Amniotic stem cell (primary cell): ENCODE data around the gene LSG1.

Experiments
- DNase-seq: peaks from one replicate; lab custom pipeline; 2025; lab: John Stamatoyannopoulos, UW

The LSG1 gene

DNA sequence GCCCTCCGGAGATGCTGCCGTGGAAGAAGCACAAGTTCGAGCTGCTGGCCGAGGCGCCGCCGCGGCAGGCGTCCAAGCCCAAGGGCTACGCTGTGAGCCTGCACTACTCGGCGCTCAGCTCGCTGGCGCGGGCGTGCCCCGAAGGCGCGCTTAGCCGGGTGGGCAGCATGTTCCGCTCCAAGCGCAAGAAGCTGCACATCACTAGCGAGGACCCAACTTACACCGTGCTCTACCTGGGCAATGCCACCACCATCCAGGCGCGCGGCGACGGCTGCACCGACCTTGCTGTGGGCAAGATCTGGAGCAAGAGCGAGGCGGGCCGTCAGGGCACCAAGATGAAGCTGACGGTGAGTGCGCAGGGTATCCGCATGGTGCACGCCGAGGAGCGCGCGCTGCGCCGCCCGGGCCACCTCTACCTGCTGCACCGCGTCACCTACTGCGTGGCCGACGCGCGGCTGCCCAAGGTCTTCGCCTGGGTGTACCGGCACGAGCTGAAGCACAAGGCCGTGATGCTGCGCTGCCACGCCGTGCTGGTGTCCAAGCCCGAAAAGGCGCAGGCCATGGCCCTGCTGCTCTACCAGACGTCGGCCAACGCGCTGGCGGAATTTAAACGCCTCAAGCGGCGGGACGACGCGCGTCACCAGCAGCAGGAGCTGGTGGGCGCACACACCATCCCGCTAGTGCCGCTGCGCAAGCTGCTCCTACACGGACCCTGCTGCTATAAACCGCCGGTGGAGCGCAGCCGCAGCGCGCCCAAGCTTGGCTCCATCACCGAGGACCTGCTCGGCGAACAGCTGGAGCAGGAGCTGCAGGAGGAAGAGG is 15.0 kb upstream of the LSG1 start:
- DNase-seq, result no peak

DNA sequence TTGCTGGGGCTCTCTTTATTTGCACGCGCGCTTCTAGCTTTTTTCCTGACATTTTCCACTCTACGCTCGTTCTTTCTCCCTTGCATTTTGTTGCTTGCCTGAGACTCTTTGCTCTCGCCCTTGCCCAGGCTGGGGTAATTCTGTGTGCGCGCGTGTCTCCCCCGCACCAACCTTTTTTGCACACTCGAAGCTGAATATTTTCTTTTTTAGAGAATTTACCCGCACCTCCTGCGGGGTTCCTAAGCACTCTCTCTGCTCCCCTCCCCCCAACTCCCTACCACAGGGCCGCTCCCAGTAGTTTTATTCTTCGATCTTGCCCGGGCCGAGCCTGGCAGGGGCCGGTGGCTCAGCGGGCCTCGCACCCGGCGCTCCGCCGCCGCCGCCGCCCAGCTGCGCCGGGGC is 14.4 kb upstream of the LSG1 start:
- DNase-seq, result no peak

DNA sequence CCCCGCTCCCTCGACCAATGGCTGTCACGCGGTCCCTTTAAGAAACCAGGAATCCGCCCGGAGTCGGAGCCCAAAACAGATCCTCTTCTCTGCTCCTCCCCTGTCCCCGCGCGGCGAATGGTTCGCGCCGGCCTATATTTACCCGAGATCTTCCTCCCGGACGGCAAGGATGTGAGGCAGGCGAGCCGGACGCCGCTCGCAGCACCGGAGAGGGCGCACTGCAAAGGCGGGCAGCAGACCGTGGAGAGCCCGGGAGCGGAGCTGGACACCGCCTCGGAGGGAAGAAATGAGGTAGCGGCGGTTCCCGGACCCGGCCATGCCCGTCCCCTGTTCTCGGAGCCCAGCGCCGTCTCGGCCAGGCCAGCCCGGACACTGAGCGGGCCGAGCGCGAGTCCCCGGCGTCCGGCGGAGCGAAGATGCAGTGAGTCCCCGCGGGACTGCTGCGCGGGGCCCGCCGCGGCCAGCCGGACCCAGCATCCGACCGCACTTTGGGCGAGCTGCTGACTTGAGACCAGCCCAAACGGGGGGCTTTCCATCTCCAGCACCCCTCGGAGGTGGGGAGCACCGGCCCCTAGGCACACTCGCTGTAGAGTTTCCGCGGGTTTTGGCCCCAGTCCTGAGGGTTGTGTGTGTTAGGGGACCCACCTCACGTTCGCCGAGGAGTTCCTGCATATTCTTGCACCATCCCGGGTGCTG is 13.9 kb upstream of the LSG1 start, which contains the start of gene FAM43A:
TSS of gene FAM43A (plus strand) at position 166 of the 696 bp plus-strand sequence. CDS start 944 bp downstream, outside the sequence.
- peak; percentile 87 for DNase-seq

DNA sequence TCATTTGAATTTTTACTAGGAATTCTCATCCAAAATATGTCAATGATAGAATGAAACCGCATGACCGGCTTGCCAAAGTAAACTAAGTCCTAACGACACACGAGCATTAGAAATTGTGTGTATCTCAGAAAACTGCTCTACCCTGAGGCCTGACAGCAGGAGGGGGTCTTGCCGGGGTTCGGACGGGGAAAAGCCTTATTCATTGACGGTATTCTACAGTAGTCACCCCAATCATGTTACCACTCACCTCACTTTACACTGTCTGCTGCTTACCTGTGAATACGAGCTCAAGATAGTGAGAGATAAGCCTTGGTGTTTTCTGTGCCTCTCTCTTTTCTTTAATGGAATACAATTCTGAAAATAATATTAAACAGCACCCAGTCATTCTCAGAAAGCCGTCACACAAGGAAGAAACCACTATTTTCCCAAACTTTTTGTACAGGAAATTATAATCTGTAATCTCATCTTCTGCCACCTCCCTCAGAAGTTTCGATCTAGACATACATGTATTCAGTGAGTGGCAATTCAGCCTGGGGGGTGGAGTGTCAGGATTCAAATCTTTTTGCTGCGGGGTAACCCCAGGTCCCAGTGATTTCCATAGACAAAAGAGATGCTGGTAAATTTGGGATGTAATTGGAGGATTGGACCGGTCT is 13.2 kb upstream of the LSG1 start:
- DNase-seq, result no peak

DNA sequence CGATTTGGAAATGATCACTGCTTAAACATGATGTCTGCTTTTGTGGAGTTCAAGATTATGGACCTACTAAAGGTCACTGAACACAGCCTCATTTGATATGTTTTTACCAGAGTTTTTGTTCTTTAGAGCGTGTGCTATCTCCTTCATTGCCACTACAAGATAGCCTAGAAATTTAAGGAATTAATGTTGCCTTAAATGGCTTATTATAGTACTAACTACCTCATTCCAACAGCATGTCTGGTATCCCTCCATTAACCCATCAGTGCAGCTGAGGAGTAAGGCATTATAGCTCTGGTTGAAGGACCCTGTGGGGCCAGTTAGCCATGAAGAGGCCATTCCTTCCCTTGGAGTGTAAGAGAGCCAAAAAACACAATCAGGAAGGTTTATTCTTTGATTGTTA is 11.4 kb upstream of the LSG1 start:
- no peak for DNase-seq

DNA sequence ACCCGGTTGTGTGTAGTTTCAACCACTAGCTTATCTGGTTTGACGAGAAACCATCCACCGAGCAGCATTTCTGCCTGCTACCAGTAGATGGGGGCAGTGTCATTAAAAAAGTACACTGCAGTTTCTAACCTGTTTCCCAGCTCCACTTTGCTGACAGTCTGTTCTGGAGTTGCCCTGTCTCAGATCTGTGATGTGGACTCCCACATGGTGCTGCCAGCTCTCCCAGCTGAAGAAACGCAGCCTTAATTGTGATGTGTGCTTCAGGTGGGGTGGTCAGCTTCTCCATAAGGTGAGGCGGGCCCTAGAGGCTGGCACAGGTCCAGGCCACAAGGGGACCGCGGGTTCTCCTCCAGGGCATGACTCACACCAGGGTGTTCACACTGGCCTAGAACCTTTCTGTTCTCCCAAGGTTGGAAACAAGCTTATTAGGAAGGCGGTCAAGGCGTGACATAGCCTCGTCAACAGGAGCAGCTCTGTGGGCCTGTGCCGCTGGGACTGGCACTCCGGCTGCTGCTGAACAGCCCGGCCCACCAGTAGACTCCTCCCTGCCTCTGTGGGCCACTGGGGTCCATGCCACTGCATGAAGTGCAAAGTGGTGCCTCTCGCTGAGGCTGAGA is 10.8 kb upstream of the LSG1 start:
- peak; percentile 71 for DNase-seq

DNA sequence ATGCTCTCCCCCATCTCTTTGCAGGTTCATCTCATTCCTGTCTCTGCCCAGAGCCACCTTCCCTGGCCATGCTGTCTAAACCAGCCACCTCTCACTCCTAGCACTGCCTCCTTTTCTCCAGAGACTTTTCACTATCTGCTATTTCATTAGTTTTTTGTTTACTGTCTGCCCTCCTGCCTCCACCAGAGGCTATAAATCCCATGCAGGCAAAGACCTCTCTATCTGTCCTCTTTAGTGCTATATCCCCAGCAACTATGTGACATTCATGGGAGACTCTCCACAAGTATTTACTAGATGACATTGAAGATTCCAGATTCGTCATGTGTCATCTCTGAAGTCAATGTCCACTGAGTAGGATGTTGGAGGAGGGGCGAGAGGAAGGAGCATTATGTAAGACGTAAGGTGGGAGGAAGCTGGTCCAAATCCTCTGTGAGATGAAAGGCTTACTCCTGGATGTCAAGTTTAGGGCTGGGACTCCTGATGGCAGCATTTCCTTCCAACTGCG is 10.2 kb upstream of the LSG1 start:
- no peak for DNase-seq

DNA sequence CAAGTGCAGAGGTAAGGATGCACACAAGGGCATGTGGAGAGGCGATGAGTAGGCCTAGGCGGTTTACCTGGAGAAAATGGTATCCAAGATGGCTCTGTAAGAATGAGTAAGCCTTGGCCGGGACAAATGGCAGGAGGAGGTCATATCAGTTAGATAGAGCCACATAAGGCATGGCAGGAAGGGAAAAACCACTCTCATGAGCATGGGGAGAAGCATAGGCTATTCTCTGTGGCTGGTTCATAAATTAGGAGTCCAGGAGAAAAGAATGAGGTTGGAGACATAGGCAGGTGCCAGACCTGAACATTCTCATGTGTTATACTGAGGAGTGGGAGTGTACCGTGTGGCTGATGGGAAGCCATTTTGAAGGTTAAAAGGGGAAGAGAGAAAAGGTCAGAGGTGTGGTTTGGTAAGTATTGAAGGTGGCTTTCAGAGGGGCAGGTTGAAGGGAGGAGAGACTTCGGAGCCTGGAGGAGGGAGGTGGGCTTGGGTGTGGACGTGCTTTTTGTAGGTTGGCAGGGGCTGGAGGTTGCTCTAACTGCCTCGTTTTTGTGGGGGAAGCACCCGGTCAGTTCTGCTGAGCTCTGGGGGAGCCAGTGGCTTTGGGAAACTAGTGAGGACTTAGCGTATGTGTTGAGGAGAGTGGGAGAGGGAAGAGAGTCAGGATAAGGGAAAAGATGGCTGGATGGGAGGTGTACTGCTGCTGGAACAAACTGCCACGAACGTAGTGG is 9.1 kb upstream of the LSG1 start:
- no peak for DNase-seq

DNA sequence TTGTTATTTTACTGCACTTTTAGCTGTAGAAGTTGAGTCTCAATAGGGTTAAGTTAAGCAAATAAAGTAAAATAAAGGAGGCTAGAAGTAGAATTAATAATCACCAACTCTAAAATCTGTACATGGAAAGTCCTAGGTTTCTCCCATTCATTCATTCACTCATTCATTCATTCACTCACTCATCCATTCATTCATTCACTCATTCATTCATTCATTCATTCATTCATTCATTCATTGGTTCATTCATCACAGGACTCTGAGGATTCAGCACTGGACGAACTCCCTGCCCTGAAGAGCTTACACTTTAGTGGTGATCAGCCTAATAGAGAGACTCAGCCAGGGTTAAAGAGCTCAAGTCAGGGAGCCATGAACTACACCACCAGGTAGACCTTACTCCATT is 4.5 kb upstream of the LSG1 start:
- DNase-seq, result no peak

DNA sequence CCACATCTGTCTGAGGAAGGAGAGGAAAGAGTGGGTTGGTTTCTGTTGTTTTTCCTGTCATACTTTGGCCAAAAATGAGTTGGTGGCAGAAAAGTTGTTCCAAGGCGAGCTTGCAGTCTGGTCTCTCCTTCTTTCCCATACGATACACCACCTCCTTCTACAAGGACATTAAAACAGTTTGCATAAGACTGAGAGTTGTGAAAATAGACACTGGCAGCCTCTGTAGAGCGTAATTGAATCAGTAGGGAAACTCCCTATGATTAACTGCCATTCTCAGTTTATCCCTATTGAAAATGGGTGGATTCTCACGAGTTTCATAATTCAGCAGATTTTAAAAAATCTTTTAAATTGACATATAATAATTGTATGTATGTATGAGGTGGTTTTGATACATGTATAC is 3.7 kb upstream of the LSG1 start:
- no peak for DNase-seq

DNA sequence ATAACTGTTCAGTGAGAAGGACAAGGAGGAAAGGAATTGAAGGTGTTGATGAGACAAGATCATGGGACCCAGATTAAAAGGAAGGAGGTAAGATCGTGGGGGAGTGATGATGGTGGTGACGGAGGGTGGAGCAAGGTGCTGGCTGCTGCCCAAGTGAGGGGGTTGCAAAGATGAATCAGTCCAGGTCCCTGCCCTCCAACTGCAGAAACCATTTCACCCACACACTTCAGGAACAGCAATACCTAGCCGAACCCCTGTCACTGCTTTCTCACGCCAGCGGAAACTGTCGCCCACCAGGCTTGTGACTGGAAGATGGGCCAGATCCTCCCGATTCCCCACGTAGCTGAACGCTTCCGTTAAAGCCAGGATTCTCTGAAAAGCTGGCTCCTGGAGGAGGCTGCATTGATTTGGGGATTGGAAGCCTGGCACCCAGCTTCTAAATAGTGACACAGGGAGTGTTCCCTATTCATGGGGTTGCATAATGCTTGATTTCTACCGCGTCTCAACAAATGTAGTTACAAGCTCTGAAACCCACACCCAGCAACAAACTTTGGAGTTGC is 3.2 kb upstream of the LSG1 start:
- DNase-seq, result no peak

DNA sequence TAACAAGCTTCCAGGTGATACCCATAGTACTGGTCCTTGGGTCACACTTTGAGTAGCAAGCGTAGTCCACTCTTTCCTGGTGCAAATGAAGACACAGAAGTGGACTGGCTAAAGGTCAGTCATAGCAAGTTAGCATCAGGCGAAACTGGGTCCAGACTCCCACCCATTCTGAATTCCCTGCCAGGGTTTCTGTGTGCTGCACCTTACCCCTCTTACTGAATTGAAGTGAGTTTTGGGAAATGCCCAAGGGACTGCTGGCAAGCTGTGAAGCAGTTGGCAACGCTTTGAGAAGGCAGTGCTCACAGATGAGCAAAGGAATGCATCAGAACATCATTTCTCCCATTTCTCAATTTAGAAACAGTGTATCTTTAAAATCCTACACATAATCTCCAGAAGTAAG is 1.8 kb upstream of the LSG1 start:
- no peak for DNase-seq

DNA sequence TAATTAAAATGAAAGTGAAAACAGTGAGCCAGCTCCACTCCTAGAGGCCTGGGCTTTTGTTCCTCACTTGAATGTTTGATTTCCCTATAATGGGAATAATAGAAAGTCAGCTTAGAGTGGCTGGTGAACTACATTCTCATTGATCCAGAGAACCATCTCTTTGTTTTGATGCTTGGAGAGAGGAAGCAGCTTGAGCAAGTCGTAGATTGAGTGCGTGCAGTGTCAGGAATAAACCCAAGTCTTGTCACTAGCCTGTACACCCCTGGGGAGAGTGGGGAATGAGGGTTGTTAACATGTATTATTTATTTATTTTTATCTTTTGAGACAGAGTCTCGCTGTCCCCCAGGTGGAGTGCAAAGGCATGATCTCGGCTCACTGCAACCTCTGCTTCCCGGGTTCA is 885 bp upstream of the LSG1 start:
- no peak for DNase-seq

DNA sequence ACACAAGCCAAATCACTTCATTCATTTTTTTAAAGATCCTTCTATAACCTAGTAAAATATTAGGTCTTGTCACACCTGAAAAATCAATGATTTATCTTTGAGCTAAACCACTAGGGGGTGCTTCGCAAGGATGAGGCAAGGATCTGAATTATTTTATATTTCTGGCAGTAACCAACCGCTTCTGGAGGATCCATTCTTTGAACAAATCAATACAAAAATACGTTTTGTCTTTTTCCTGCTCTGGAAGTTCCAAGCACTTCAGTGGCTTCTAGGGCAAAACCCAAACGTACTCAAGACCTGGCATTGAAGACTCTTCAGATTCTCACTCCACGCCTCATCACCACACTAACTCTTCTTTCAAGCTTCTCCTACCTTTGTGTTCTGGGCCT is 486 bp downstream of the LSG1 start:
- DNase-seq, result no peak

DNA sequence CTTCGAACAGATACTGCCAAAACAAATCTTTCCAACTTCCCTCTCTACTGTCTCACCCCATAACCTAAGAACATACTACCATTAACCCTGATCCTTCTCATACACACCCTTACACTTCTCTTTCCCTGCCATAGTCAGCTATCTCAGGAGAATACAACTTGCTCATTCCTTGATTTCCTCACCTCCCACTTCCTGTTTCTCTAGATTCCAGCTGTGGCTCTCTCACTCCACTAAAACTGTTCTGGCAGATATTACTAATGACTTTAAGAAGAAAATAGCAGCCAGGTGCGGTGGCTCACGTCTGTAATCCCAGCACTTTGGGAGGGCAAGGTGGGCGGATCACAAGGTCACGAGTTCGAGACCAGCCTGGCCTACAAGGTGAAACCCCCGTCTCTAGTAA is 4.6 kb downstream of the LSG1 start:
- no peak for DNase-seq

DNA sequence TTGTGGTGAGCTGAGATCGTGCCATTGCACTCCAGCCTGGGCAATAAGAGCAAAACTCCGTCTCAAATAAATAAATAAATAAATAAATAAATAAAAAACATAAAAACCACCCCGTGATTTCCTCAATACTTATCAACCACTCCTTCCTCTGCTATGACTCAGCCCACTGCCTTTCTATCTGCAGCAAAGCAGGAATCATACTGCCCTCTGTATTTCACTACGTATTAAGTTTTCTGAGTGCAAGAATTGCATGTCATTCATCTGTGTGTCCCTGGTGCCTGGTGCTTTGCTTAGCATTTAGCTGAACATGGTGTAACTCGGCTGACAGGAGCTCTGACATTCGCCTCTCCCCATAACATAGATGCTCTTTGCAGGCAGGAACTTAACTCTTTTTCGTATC is 7.1 kb downstream of the LSG1 start:
- no peak for DNase-seq

DNA sequence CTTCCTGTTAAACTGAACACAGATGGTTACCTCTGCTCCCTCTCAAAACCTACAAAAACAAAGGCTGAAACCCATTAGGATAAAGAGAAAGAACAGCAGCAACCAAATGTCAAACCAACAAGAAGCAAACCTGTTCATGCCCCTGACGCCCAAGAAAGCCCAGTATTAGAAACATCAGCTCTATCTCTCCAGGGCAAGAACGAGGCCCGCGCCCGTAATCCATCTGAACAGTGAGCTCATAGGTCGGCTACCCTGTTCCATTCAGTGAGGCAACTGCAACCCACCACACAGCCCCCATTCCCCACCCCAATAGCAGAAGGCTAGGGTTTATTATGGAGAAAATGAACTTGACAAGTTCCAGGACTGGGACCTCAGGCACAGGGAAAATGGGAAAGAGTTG is 10.0 kb downstream of the LSG1 start:
- DNase-seq, result no peak

DNA sequence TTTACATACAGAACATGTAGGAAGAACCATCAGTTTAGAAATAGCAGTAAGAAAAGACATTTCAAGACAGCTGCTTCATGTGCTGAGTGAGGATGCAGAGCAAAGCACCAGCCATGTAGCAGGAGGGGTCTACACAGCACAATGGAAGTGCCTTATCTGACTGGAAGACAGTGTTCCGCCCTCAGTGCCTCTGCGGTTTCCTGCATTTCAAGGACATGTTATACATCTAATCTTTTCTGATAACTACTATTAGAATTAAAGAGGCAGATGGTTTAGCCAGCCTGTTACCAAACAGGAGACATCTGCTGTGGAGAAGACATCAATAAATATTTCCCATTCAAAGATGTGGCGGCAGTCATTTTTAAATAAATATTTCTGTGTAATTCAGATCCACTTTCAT is 10.6 kb downstream of the LSG1 start:
- DNase-seq, result no peak

DNA sequence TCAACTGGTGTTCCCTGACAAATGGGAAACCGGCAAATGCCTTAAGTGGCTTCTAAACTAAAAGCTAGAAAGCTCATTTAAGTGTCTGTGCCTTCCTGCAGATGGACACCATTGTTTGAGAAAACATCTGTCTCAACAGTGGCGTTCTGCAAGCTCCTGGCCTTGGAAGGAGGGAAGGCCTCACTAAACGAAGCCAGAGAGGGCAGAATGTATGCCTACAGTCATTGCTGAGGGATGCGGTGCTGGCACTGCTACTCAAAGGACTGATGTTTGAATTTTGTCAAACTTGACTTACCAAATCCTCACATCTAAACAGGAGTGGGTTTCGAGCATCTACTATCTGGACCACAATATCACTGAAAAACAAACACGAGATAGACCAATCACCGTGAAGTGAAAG is 12.2 kb downstream of the LSG1 start:
- DNase-seq, result no peak

DNA sequence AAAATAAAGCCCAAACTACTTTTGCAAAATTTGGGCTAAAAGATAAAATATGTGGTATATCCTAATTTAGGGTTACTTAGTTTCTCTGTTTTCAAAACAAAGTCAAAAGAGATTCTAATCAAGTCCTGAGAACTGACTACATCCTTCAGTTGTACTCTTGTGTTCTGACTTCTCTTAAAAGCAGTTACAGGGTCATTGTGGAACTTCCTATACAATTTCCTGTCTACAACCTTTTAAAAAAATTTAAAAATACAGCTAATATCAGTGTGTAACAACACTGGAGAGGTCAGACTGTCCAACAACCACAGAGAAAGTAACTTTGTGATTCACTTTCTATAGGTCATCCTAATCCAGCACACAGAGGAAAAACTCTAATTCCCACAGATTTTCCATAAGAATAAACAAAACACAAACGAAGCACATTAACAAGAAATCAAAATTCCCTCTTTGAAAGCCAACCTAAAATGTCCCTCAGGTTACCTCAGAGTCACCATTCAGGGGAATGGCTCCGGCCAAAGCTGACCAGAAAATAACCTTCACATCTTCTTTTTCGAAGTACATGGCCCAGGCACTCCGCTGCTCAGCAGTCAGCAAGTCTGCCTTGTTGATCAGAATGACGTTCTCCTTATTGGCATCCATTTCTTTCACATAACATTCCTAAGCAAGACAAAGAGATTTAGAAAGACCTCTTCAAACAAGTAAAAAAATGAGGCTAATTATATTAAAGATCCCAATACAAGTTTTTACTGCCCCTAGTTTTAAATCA is 13.3 kb downstream of the LSG1 start:
- no peak for DNase-seq

DNA sequence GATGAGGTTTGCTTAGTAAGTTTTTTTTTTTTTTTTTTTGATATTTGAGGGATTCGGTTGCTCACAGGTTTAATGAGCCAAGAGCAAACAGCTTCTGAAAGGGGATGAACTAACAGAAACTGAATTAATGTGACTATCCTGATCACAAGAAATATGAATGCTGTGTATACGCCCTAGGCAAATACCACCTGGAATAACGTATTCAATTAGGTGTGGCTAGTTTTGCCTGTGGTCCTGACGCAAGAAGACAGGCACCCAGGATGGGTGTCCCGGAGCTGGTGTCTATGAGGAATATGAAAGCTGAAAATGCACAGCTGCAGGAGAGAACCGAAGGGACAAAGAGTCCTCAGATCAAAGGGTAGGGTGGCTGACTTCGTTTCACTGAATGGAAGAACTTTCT is 14.6 kb downstream of the LSG1 start:
- DNase-seq, result no peak
